ENCODE measurements around the gene DDAH2.

DNA sequence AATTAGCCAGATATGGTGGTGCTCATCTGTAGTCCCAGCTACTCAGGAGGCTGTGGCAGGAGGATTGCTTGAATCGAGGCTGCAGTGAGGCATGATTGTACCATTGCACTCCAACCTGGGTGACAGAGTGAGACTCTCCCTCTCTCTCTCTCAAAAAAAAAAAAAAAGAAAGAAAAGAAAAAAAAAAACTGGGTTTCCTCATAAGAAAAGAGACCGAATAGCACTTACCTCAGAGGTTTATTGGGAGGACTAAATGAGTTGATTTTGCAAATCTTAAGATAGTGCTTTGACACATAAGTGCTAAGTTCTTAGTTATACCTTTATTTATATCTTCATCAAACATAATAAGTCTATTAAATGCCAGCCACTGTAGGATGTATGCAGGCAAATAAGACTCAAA, 41.8 kb upstream of the DDAH2 start:
- TF ChIP-seq, protein P1, sequence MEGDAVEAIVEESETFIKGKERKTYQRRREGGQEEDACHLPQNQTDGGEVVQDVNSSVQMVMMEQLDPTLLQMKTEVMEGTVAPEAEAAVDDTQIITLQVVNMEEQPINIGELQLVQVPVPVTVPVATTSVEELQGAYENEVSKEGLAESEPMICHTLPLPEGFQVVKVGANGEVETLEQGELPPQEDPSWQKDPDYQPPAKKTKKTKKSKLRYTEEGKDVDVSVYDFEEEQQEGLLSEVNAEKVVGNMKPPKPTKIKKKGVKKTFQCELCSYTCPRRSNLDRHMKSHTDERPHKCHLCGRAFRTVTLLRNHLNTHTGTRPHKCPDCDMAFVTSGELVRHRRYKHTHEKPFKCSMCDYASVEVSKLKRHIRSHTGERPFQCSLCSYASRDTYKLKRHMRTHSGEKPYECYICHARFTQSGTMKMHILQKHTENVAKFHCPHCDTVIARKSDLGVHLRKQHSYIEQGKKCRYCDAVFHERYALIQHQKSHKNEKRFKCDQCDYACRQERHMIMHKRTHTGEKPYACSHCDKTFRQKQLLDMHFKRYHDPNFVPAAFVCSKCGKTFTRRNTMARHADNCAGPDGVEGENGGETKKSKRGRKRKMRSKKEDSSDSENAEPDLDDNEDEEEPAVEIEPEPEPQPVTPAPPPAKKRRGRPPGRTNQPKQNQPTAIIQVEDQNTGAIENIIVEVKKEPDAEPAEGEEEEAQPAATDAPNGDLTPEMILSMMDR (IDR thresholded peaks at IDR 0.05; ENCODE audit: borderline replicate concordance, extremely low read depth, low read length, poor library complexity, severe bottlenecking) = no peak
- no peak for TF ChIP-seq EZH2 (IDR thresholded peaks at IDR 0.05; ENCODE audit: borderline replicate concordance, low read depth, low read length, severe bottlenecking)

Data from DND-41 (cell line).